SU-DHL-6 (cell line): Measurements from ENCODE around the gene FAT1.

Experiments
- H2AFZ ChIP-seq: fragments of 200-600 bp; sonication (generic); 2 replicates; pipeline ENCODE4 v1.6.1; 2014; ENCODE audit warnings: low read depth, mild to moderate bottlenecking, moderate library complexity, mixed read lengths, antibody characterized with exemption, low read length; ENCODE audit not compliant: severe bottlenecking
- H3F3A ChIP-seq: fragments of 200-600 bp; shearing (Covaris generic); 2 replicates; pipeline ENCODE4 v1.6.0; 2016; ENCODE audit warnings: antibody characterized with exemption, mild to moderate bottlenecking; ENCODE audit not compliant: insufficient read depth
- H3K27ac ChIP-seq: fragments of 200-600 bp; sonication (generic); 2 replicates; pipeline ENCODE4 v1.5.1; 2016; ENCODE audit warnings: low read depth, mild to moderate bottlenecking, low read length, moderate library complexity, mixed read lengths
- H3K27me3 ChIP-seq: fragments of 200-600 bp; sonication (generic), shearing (Covaris generic); 2 replicates; pipeline ENCODE4 v1.6.0; 2014; ENCODE audit warnings: mild to moderate bottlenecking, low read length
- H3K36me3 ChIP-seq: fragments of 200-600 bp; sonication (generic); 2 replicates; pipeline ENCODE4 v1.6.1; 2014; ENCODE audit warnings: mild to moderate bottlenecking, low read length, mixed read lengths
- H3K4me2 ChIP-seq: fragments of 300-600, 200-600 bp; shearing (Covaris generic), sonication (generic); 2 replicates; pipeline ENCODE4 v1.6.0; 2014; ENCODE audit warnings: low read length, low read depth, mild to moderate bottlenecking; ENCODE audit not compliant: poor library complexity, severe bottlenecking
- H3K4me3 ChIP-seq: fragments of 200-600 bp; sonication (generic); 2 replicates; pipeline ENCODE4 v1.5.1; 2014; ENCODE audit warnings: antibody characterized with exemption, low read length, mild to moderate bottlenecking, mixed read lengths; ENCODE audit not compliant: insufficient read depth, poor library complexity, severe bottlenecking
- H3K79me2 ChIP-seq: fragments of 200-600 bp; sonication (generic); 2 replicates; pipeline ENCODE4 v1.6.1; 2014; ENCODE audit warnings: mild to moderate bottlenecking, low read length, moderate library complexity; ENCODE audit not compliant: insufficient read depth
- H3K9ac ChIP-seq: fragments of 200-600 bp; sonication (generic); 2 replicates; pipeline ENCODE4 v1.7.0; 2014; ENCODE audit warnings: mild to moderate bottlenecking, low read length
- H3K9me2 ChIP-seq: fragments of 200-600 bp; sonication (generic); replicated peaks from 2 replicates; pipeline ENCODE4 v1.6.1; 2014; ENCODE audit warnings: low read length; ENCODE audit not compliant: insufficient read depth
- H3K9me3 ChIP-seq: fragments of 200-600 bp; sonication (generic); 2 replicates; pipeline ENCODE4 v1.6.1; 2014; ENCODE audit warnings: low read length, mixed read lengths; ENCODE audit not compliant: insufficient read depth
- H4K20me1 ChIP-seq: fragments of 200-600 bp; sonication (generic); 2 replicates; pipeline ENCODE4 v1.6.1; 2014; ENCODE audit warnings: low read depth, mild to moderate bottlenecking, antibody characterized with exemption, low read length, moderate library complexity, mixed read lengths
- CTCF ChIP-seq: fragments of 200-600 bp; sonication (generic); IDR thresholded peaks from one replicate; pipeline ENCODE4 v1.5.1; 2017; ENCODE audit warnings: antibody characterized with exemption, mild to moderate bottlenecking, low read length, moderate library complexity; ENCODE audit not compliant: insufficient read depth, poor library complexity, severe bottlenecking
- EZH2phosphoT487 ChIP-seq: fragments of 200-600 bp; sonication (generic), shearing (Covaris generic); conservative IDR thresholded peaks from 2 replicates; pipeline ENCODE4 v1.6.1; 2018; ENCODE audit warnings: mild to moderate bottlenecking, antibody characterized with exemption, low read length, moderate library complexity, mixed read lengths

FAT1 gene

GRCh38 chr4:186584912-186585311 lies 138.7 kb downstream of the FAT1 start:
- Histone ChIP-seq H3K27me3 (no peaks in the 10 kb centered on the region), H3K9ac (no peak overlapping the region), H3K36me3 (no peaks in the 10 kb centered on the region), H3K4me3 (no peak overlapping the region), H3K9me3 (no peaks in the 10 kb centered on the region), H3K9me2 (no peaks in the 10 kb centered on the region), H4K20me1 (no peaks in the 10 kb centered on the region), H3K27ac (no peak overlapping the region), H2AFZ (no peak overlapping the region), H3F3A (no peaks in the 10 kb centered on the region), H3K79me2 (no peaks in the 10 kb centered on the region), H3K4me2 (no peak overlapping the region)
- TF ChIP-seq EZH2phosphoT487 (no peak), CTCF (no peak)

GRCh38 chr4:186581421-186581820 lies 142.2 kb downstream of the FAT1 start:
- Histone ChIP-seq H3K4me3 (no peak overlapping the region), H3K9me3 (no peaks in the 10 kb centered on the region), H3F3A (no peaks in the 10 kb centered on the region), H3K9me2 (no peaks in the 10 kb centered on the region), H4K20me1 (no peaks in the 10 kb centered on the region), H3K27ac (no peak overlapping the region), H2AFZ (no peak overlapping the region), H3K9ac (no peak overlapping the region), H3K36me3 (no peaks in the 10 kb centered on the region), H3K27me3 (no peaks in the 10 kb centered on the region), H3K79me2 (no peaks in the 10 kb centered on the region), H3K4me2 (no peak overlapping the region)
- no peak for TF ChIP-seq EZH2phosphoT487

DNA sequence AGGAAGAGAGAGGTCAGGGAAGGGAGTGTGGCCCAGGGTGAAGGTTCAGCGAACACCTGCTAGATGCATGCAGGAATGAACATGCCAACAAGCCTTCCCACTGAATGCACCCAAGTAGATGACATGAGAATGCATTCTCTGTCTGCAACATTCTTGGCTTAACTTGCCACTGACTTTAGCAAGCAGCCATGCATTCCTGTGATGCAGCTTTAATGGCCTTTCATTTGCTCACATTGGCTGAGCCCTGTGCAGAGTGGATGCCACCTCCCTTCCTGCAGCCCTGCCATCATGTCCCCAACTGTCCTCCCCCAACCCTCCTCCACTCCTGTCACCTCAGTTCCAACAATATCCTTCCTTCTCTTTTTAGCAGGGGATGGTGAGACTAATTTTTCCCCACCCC lies 143.0 kb downstream of the FAT1 start:
- TF ChIP-seq EZH2phosphoT487 = no peak
- TF ChIP-seq CTCF = no peak
- H3K9me3 ChIP-seq = no peaks in the 10 kb centered on the region
- H3K27me3 ChIP-seq = no peaks in the 10 kb centered on the region
- no peak overlapping the region for H2AFZ ChIP-seq
- no peak overlapping the region for H3K27ac ChIP-seq
- H4K20me1 ChIP-seq = no peaks in the 10 kb centered on the region
- H3K9me2 ChIP-seq = no peaks in the 10 kb centered on the region
- no peak overlapping the region for H3K9ac ChIP-seq
- no peaks in the 10 kb centered on the region for H3K36me3 ChIP-seq
- H3K4me3 ChIP-seq = no peak overlapping the region
- no peaks in the 10 kb centered on the region for H3F3A ChIP-seq
- H3K4me2 ChIP-seq = no peak overlapping the region
- H3K79me2 ChIP-seq = no peaks in the 10 kb centered on the region

- no peaks in the 10 kb centered on the region for H3F3A ChIP-seq
- H3K9me3 ChIP-seq = no peaks in the 10 kb centered on the region
- no peaks in the 10 kb centered on the region for H3K36me3 ChIP-seq
- H3K4me3 ChIP-seq = no peak overlapping the region
- no peaks in the 10 kb centered on the region for H3K9me2 ChIP-seq
- H3K27ac ChIP-seq = no peak overlapping the region
- no peak overlapping the region for H3K9ac ChIP-seq
- no peaks in the 10 kb centered on the region for H4K20me1 ChIP-seq
- no peak for TF ChIP-seq CTCF
- no peak for TF ChIP-seq EZH2phosphoT487
- H2AFZ ChIP-seq = no peak overlapping the region
- H3K27me3 ChIP-seq = no peaks in the 10 kb centered on the region
- no peak overlapping the region for H3K4me2 ChIP-seq
- no peaks in the 10 kb centered on the region for H3K79me2 ChIP-seq
Observed at GRCh38 chr4:186570193-186570996, 153.3 kb downstream of the FAT1 start.
